22Rv1 (cell line): ENCODE results near the gene CYP4V2.

ENCODE experiments used
- ZFX ChIP-seq: fragments of 450-650 bp; IDR thresholded peaks from 2 replicates; pipeline ENCODE4 v1.6.1; 2017; ENCODE audit warnings: antibody characterized with exemption, borderline replicate concordance
- TF ChIP-seq, protein P1 (sequence below): fragments of 450-650 bp; IDR thresholded peaks from 2 replicates; pipeline ENCODE4 v1.5.1; 2017; ENCODE audit warnings: mild to moderate bottlenecking

DNA sequence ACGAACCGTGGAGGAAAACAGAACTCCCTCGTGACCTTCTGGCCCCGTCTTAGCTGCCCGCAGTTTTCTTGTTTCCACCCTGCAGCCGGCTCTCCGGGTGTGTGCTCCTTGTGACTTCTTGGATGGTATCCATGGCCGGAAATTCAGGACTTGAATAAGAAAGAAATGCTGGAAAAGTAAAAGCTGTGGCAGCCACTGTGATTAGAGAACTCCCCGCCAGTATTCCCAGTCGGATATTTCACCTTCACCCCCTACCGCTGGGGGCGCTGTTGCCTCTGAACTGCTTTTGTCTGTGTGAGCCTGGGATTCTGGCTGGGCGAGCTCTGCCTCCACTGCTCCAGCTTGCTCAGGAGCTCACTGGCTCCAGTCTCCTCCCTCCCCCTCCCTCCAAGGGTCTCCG is 41.5 kb upstream of the CYP4V2 start:
- TF ChIP-seq, protein P1, sequence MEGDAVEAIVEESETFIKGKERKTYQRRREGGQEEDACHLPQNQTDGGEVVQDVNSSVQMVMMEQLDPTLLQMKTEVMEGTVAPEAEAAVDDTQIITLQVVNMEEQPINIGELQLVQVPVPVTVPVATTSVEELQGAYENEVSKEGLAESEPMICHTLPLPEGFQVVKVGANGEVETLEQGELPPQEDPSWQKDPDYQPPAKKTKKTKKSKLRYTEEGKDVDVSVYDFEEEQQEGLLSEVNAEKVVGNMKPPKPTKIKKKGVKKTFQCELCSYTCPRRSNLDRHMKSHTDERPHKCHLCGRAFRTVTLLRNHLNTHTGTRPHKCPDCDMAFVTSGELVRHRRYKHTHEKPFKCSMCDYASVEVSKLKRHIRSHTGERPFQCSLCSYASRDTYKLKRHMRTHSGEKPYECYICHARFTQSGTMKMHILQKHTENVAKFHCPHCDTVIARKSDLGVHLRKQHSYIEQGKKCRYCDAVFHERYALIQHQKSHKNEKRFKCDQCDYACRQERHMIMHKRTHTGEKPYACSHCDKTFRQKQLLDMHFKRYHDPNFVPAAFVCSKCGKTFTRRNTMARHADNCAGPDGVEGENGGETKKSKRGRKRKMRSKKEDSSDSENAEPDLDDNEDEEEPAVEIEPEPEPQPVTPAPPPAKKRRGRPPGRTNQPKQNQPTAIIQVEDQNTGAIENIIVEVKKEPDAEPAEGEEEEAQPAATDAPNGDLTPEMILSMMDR, result peak; percentile 77
- no peak for TF ChIP-seq ZFX
